OCI-LY3 (cell line): Measurements from ENCODE around the gene ID3.

ENCODE experiments used
- H2AFZ ChIP-seq: fragments of 200-600, 300-600 bp; shearing (Covaris generic); 2 replicates; pipeline ENCODE4 v1.6.0; 2014; ENCODE audit warnings: antibody characterized with exemption, low read depth, low read length
- H3K27ac ChIP-seq: fragments of 200-600, 300-600 bp; sonication (generic); 2 replicates; pipeline ENCODE4 v1.5.1; 2014; ENCODE audit warnings: mild to moderate bottlenecking, low read length, moderate library complexity, mixed read lengths
- H3K27me3 ChIP-seq: fragments of 200-600, 300-600 bp; sonication (generic); 2 replicates; pipeline ENCODE4 v1.6.1; 2014; ENCODE audit warnings: low read depth, low read length, mixed read lengths
- H3K36me3 ChIP-seq: fragments of 200-600, 300-600 bp; sonication (generic); replicated peaks from 2 replicates; pipeline ENCODE3; 2014; ENCODE audit warnings: low read depth, low read length, mixed read lengths
- H3K4me1 ChIP-seq: fragments of 300-600, 200-600 bp; sonication (generic); 2 replicates; pipeline ENCODE4 v1.6.1; 2014; ENCODE audit warnings: low read length, mixed read lengths
- H3K4me2 ChIP-seq: fragments of 200-600, 300-600 bp; sonication (generic); 2 replicates; pipeline ENCODE4 v1.6.1; 2014; ENCODE audit warnings: low read length, mixed read lengths
- H3K4me3 ChIP-seq: fragments of 300-600, 200-600 bp; sonication (generic); 2 replicates; pipeline ENCODE4 v1.5.1; 2014; ENCODE audit warnings: antibody characterized with exemption, mild to moderate bottlenecking, low read length, moderate library complexity
- H3K79me2 ChIP-seq: fragments of 300-600, 200-600 bp; shearing (Covaris generic); 2 replicates; pipeline ENCODE4 v1.6.1; 2014; ENCODE audit warnings: mild to moderate bottlenecking, low read length, mixed read lengths
- H3K9ac ChIP-seq: fragments of 300-600, 200-600 bp; shearing (Covaris generic); 2 replicates; pipeline ENCODE4 v1.6.0; 2014; ENCODE audit warnings: mild to moderate bottlenecking, low read length, moderate library complexity
- H3K9me3 ChIP-seq: fragments of 200-600, 300-600 bp; shearing (Covaris generic); 2 replicates; pipeline ENCODE4 v1.6.1; 2014; ENCODE audit warnings: low read length, mixed read lengths; ENCODE audit not compliant: insufficient read depth
- H4K20me1 ChIP-seq: fragments of 200-600, 300-600 bp; sonication (generic); 2 replicates; pipeline ENCODE4 v1.6.1; 2016; ENCODE audit warnings: low read length, mixed read lengths; ENCODE audit not compliant: insufficient read depth
- CTCF ChIP-seq: fragments of 200-600, 300-600 bp; sonication (generic); IDR thresholded peaks from 2 replicates; pipeline ENCODE4 v1.5.1; 2014; ENCODE audit warnings: antibody characterized with exemption, low read length, low read depth
- EZH2phosphoT487 ChIP-seq: fragments of 200-600 bp; shearing (Covaris generic); IDR thresholded peaks from 2 replicates; pipeline ENCODE4 v1.6.1; 2018; ENCODE audit warnings: antibody characterized with exemption, mixed run types, low read depth

Gene ID3

GRCh38 chr1:23576338-23577055 lies 17.2 kb upstream of the ID3 start:
- Histone ChIP-seq H3K4me1 (peaks cover 42% of the 10 kb centered on the region), H2AFZ (no peak overlapping the region), H4K20me1 (no peaks in the 10 kb centered on the region), H3K27ac (peak overlapping the region; percentile 36), H3K9me3 (no peaks in the 10 kb centered on the region), H3K27me3 (no peaks in the 10 kb centered on the region), H3K36me3 (no peaks in the 10 kb centered on the region), H3K79me2 (no peaks in the 10 kb centered on the region), H3K4me3 (peak overlapping the region; percentile 55), H3K4me2 (peak overlapping the region; percentile 87), H3K9ac (peak overlapping the region; percentile 21)
- TF ChIP-seq CTCF (no peak), EZH2phosphoT487 (no peak)

DNA sequence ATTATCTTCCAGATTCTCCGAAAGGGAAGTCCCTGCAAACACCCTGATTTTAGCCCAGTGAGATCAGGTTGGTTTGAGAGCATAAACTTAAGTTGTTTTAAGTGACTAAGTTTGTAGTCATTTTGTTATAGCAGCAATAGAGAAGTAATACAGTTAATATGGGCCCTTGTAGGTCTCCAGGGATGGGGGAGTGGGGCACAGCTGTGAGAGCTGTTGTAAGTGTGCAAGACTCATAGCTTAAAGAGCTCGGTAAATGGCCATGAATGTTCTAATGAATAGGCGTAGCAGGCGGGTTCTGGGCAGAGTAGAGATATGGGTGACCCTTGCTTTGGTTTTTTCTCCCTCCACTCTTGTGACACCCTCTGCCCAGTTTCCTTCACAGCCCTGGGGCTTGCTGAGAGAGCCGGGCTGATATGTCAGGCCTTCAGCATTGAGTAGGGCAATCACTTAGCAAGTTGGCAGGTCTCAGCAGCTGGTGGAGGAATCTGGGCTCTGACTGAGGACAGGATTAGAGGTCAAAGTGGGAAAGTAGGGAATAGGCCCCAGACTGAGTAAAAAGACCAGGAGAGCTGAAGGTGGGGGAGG lies 16.0 kb upstream of the ID3 start:
- Histone ChIP-seq H3K4me2 (no peak overlapping the region), H3K27me3 (no peaks in the 10 kb centered on the region), H4K20me1 (no peaks in the 10 kb centered on the region), H3K27ac (no peak overlapping the region), H3K4me1 (peaks cover 42% of the 10 kb centered on the region), H3K36me3 (no peaks in the 10 kb centered on the region), H3K9ac (no peak overlapping the region), H2AFZ (no peak overlapping the region), H3K4me3 (no peak overlapping the region), H3K79me2 (no peaks in the 10 kb centered on the region), H3K9me3 (no peaks in the 10 kb centered on the region)
- TF ChIP-seq CTCF = no peak
- TF ChIP-seq EZH2phosphoT487 = no peak

DNA sequence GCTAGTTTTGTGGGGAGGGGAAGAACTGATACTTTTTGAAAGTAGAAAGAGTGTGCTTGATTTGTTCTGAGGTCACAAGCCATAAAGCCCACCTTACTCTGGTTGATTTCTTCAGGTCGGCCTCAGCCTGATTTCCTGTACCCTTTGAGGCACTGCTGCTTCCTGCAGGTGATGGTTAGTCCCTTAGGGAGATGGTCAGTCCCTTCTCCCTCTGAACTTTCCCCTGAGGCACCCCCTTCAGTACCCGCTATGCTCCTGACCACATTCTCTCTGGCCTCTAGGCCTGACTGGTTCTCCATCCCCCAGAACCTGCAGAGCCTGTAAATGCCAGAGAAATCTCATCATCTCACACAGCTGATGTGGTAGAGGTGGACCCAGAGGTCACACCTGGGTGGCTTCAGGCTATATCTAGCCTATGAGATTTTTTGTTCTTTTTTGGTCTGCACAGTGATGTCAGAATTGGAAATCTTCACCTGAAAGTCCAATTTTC lies 15.0 kb upstream of the ID3 start:
- no peak overlapping the region for H3K27ac ChIP-seq

More for the DNA sequence above, 15.0 kb upstream of the ID3 start:
- no peaks in the 10 kb centered on the region for H3K79me2 ChIP-seq
- H4K20me1 ChIP-seq = no peaks in the 10 kb centered on the region
- no peak overlapping the region for H2AFZ ChIP-seq
- H3K4me1 ChIP-seq = peaks cover 42% of the 10 kb centered on the region
- H3K9me3 ChIP-seq = no peaks in the 10 kb centered on the region
- no peaks in the 10 kb centered on the region for H3K36me3 ChIP-seq
- H3K4me3 ChIP-seq = no peak overlapping the region
- no peak for TF ChIP-seq EZH2phosphoT487
- no peak for TF ChIP-seq CTCF
- H3K9ac ChIP-seq = no peak overlapping the region
- H3K27me3 ChIP-seq = no peaks in the 10 kb centered on the region
- no peak overlapping the region for H3K4me2 ChIP-seq
